ENCODE measurements around the gene BCAS3.

The BCAS3 gene

DNA sequence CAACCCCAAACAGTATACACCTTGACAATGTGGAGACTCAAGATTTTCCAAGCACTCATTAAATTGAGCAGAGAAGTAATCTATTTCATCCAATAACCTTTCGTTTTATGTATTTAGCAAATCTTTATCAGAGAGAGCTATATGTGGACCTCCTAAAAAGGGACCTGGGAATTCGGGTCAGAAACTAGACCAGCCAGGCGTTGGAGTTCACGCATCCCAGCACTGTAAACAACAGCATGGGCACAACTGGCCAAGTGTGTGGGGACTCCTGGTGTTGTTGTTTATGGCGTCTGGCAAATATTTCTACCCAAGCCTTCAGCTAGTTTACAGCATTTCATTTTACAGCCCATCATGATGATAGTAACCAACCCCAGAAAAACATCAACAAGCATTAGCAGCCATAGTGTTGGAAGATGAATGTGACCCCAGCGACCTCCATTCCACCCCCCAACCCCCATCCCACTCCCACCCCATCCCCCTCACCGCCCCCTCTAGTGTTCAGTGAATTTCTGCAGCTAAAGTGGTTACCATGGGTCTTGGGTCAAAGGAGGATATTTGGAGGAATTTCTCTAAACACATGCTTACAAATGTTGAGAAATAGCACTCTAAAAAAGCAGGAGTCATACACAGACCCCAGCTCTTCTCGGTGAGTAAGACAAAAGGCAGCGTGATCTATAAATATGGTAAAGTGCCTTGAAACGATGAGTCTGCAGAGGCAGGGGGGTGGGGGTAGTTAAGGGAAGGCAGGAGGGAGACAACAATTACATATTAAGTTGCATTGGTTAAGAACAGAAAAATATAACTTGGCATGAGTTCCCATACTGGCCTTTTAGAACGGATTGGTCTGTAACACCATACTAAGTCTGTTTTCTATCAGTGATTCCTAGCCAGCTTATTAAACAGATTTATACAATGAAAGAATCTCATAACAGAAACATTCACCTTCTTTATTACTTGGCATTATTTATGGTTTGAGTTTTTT lies 630.5 kb downstream of the BCAS3 start:
- no peak for DNase-seq

GRCh38 chr17:61309362-61310256 lies 632.0 kb downstream of the BCAS3 start:
- DNase-seq, result no peak

DNA sequence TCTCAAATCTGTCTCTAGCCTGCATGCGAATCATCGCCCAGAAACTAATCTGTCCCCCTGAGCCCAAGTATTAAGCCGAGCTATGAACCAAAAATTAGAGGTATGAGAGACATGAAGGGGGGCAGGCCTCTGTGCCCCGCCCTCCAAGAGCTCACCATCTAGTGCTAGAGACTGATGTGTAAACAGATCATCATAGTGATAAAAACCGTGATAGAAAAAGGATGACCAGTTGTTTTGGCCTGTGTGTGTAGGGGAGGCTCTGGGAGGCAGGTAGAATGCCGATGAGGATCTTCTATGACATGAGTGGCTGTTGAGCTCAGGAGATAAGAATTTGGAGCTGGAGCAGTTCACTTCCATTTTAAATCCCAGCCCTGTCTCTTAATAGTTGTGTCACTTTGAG lies 632.9 kb downstream of the BCAS3 start:
- DNase-seq, result no peak

DNA sequence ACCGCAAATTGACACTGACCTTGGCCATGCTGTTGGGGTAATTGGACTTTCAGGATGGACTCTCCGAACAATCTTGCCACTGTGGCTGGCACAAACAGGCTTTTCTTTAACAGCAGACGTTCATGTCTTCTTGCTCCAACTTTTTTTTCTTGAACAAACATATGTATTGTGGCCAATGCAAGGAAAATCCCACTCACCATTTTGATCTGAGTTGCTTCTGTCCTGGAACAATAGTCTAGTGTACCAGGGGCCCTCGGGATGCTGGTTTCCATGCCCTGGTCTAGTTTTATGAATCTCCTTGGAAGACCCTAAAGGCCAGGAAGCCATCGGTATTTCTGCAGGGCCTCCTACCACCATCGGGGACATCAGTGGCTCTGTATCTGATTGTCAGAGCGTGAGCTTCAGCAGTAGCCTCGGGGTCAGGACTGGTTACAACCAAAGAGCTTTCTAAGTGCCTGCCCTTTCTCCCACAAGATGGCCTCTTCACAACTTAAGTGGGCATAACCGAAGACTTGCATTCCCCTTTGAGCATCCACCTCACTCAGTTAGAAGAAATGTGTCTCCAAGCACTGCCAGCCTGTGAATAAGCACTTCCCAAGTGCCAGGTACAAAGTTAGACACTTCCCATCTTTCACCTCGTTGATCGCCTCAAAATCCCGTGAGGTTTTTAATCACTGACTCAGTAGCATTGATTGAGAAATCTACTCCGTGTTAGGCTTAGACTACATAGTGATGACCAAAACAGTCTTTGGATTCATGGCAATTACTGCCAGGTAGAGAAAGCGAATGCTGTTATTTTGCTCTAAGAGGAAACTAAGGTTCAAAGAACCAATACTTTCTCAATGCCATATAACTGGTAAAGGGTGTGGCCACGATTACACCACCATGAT lies 635.0 kb downstream of the BCAS3 start:
- DNase-seq, result no peak

- DNase-seq, result no peak
These were observed 636.0 kb downstream of the BCAS3 start for GRCh38 chr17:61313461-61314326.

GRCh38 chr17:61314368-61315078 lies 636.9 kb downstream of the BCAS3 start:
- no peak for DNase-seq

GRCh38 chr17:61316633-61317032 lies 639.0 kb downstream of the BCAS3 start:
- DNase-seq, result no peak

- DNase-seq, result no peak
These were observed 640.1 kb downstream of the BCAS3 start for GRCh38 chr17:61317779-61318178.

- no peak for DNase-seq
These were observed 641.0 kb downstream of the BCAS3 start for GRCh38 chr17:61318684-61319098.

- DNase-seq, result no peak
These were observed 643.7 kb downstream of the BCAS3 start for GRCh38 chr17:61321344-61321743.

- no peak for DNase-seq
These were observed 644.8 kb downstream of the BCAS3 start for GRCh38 chr17:61322325-61323002.

- no peak for DNase-seq
These were observed 645.6 kb downstream of the BCAS3 start for GRCh38 chr17:61323003-61323908.

DNA sequence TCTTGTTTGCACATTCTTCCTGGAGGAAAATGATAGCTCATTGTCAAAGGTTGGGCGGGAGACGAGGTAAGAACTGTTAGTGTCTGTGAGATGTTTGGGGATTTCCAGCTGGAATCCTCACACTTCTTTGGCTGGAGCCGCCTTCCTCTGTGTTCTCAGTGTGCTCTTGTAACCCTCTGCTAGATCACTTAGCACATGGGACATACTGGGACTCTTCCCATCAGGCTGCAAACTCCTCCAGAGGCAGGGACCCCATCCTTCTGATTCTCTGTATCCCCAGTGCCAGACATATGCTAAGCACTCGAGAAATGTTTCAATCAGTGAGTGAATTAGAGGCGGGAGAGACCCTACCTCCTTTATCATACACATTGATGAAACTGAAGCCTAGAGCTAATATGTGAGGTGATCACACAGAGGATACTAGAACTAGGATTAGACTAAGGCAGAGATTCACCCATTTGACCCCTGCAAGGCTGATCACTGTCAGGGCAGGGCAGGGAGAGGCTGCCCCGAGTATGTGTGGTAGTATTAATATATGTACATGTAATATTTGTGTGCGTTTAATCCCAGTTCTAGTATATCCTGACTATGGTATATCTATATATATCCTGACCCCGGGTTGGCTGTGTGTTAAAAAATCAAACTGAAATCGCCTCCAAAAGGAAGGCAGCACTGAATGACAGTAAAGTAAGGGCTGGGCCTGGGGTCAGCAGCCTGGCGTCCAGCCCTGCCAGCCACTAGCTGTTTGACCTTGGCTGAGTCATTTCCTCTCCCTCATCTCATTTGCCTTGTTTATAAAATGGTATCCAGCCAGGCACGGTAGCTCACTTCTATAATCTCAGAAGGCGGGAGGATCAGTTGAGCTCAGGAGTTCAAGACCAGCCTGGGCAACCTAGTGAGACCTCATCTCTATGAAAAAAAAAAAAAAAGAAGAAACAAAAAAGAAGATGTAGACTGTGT lies 646.5 kb downstream of the BCAS3 start:
- DNase-seq, result no peak

DNA sequence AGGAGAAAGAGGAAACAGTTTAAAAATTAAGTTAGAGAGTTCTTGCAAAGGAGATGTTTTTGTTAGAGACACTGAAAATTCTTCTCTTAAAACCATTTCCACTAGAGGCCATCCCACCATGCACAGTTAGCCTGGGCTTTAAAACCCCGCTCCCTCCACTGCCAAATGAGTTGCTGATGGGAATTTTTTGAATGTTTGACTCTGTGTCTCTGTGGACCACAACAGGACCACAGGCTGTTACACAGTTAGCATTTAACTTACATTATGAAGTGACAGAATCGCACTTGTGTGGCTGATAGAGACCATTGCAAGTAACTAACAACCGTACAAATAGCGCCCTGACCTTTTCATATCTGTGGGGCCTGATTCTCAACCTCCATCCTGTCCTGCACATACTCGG lies 647.3 kb downstream of the BCAS3 start:
- no peak for DNase-seq

DNA sequence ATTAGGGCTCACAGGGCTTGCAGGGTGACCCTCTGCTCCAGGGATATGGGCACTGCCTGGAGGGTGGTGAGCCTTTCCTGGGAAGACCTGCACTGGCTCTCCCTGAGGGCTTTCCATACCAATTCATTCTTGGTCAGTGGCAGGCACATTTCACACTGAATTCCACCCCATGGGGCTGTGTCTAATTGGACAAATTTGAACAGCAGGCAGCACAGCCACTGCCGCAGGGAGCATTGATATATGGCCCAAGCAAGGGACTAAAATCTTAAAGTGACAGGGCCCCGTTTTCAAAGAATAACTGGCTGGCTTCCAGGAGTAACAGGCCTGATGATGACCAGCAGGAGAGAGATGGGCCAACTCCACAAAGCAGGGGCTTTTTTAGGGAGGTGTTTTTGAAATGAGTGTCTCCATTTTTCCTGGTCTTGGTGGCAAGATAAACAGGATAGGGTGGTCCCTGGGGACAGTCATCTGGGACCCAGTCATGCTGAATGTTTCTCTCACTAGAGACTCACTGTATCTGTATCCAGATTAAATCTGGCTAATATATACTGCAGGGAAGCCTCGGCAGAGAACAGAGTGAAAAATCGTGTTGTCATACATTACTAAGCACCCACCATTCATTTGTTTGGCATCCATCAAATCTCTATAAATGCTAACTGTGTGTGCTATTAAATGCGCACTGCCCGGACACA lies 647.9 kb downstream of the BCAS3 start:
- DNase-seq, result no peak

GRCh38 chr17:61326330-61326729 lies 648.7 kb downstream of the BCAS3 start:
- no peak for DNase-seq

DNA sequence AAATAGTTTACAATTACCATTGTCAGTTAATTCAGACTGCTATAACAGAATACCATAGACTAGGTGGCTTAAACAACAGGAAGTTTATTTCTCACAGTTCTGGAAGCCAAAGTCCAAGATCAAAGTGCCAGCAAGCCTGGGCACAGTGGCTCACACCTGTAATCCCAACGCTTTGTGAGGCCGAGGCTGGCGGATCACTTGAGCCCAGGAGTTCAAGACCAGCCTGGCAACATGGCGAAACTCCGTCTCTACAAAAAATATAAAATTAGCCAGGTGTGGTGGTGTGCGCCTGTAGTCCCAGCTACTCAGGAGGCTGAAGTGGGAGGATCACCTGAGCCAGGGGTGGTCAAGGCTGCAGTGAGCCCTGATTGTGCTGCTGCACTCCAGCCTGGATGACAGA lies 650.7 kb downstream of the BCAS3 start:
- no peak for DNase-seq
